GM18520 (cell line): ENCODE data around the gene FAM25A.

ENCODE experiments used
- ATAC-seq: cut with Tn5 transposase; IDR thresholded peaks from one replicate; pipeline ENCODE4 v1.9.1; 2021; ENCODE audit not compliant: unreplicated experiment

FAM25A gene

DNA sequence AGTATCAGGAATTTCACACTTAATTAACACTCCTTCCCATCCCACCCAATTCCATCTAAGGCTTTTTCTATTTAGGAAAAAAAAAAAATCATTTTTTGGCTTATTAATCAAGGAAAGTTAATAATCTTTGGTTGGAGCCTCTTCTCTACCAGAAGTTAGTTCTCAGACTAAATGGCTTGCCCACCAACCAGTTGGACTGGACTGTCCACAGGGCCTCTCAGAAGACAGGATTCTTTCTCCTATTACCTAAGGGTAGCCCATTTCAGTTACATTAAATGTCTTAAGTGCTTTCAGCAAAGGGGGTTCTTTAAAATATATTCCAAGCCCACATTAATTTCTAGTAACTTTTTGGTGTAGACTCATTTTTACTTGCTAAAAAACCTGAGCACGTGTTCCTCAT, 39.3 kb downstream of the FAM25A start:
- ATAC-seq = no peak

DNA sequence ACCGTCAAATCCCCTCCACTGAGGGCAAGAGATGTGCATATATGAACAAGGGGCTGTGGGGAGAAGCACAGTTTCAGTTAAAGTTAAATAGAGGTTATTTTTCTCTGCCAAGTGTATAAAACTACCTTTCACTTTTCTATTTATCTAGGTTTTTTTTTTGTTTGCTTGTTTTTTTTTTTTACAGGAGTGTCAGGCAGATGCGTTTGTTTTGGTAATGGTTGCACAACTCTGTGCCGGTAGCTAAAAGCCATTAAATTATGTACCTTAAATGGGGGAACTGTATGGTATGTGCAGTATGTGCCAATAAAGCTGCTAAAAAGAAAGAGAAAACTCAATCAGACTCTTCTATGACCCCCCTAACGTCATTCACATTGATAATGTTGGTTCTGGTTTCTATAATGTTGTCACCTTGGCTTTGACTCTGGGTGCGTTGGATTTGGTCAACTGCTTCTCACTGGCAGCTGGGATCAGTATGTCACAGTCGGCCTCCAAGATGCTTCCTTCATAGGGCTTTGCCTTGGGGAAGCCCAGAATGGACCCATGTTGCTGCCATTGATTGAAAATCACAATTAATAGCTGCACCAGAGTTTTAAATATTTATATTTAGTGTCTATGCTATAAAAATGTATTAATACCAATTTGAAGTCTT, 40.3 kb downstream of the FAM25A start:
- ATAC-seq = no peak

DNA sequence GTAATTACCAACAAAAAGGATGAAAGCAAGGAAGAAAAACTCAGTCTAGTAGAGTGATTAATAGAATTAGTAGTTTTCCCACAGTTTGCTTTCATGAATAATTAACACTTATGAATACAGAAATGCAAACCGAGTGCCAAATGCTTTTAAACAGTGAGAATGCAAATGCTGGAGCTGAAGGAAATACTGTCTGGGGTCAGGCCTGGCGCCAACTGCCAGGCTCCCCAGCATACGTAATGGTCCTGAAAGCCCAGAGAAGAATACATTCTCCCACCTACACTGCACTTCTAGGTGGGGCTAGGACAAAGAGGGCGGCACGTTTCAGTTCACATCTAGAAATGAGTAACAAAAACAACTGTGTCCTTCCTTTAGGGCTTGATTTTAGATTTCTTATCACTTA, 44.6 kb downstream of the FAM25A start:
- ATAC-seq = no peak

DNA sequence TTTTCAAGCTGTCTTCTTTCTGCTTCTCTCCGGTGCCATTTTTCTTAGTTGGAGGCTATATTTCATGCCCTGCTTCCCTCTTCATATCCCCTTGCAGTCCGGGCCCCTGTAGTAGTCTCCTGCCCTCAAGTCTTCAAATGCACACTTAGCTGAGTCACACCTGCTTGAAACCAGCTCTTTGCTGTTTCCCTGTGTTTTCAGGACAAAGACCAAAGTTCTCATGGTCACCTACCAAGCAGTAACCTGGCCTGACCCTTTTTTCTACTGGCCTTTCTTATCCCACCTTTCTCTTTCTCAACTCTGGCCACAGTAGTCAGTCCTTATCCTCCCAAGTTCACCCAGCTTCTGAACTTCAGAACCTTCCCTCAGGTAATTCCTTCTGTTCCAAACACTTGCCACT, 46.1 kb downstream of the FAM25A start:
- ATAC-seq = no peak

DNA sequence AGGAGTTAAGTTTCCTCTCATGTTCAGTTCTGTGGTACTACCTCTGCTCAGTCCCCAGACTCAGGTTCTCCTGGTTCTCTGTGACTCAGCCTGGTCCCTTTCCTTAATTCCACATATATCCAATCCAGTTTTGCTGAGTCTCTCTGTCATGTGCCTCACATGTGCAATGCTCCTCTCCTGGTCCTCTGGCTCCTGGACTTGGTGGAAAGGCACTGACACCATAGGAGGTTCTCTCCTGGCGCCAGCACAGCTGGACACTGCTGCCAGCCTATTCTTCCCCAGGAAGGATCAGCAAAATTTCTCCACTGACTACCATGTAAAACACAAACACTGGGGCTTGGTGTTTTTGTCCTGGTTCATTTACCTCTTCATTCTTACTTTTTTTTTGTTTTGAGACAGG, 46.8 kb downstream of the FAM25A start:
- no peak for ATAC-seq

DNA sequence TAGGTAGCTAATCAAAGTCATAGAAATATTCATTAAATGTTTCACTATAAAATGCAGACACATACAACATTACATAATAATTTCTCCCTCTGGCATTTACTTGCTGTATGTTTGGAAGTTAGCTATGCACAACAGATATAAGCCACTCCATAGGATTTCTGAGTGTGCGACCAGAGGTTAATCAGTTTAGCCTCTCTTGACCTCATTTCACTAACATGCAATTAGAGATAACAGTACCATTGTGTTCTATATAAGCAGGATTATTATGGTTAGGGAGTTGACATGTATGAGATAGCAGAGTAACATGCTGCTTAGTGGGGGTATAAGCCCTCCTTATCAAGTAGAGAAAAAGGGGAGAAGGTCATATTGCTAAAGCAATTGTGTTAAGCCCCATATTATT, 48.2 kb downstream of the FAM25A start:
- no peak for ATAC-seq

DNA sequence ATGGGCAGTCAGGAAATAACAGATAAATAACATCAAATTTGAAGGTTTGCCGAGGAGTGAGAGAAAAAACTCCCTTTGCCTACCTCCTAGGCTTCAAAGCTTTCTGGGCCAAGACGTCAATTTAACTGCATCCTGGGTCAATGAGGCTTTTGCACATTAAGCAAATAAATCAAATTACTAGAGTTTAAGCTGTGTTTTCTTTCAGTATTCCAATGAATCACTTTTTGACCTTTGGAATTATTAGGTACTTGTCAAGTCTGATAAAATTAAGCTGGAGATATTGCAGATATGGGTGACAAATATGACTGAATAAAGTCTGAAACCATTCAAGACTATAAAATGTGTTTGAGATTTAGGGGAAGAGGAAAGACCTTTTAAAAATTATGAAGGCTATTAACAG, 52.4 kb downstream of the FAM25A start:
- no peak for ATAC-seq
